Keratinocyte (primary cell): Measurements from ENCODE around the gene CCDC34. TPM values are rescaled to one million over a fixed set of nuclear protein-coding genes. Genes with fewer than 3 reads are reported as not detected.

ENCODE experiments used
- DNase-seq: peaks from one replicate; pipeline ENCODE4 v3.0.0-alpha.2; 2011; ENCODE audit warnings: low read depth, missing footprints, low spot score
- FAIRE-seq: peaks from 2 replicates; lab custom pipeline; 2011; peaks lifted over from hg19 to GRCh38; lab: Jason Lieb, UNC
- H2AFZ ChIP-seq: 2 replicates; pipeline ENCODE4 v1.6.0; 2012; ENCODE audit warnings: low read length, control low read depth, inconsistent platforms; ENCODE audit not compliant: control insufficient read depth
- H3K27ac ChIP-seq: 2 replicates; pipeline ENCODE4 v1.5.1; 2011; ENCODE audit warnings: low read length; ENCODE audit not compliant: control insufficient read depth, insufficient read depth
- H3K27me3 ChIP-seq: 3 replicates; pipeline ENCODE4 v1.6.0; 2011; ENCODE audit warnings: low read length; ENCODE audit not compliant: control insufficient read depth, insufficient read depth; ENCODE audit errors: extremely low read depth
- H3K36me3 ChIP-seq, 2 experiments: 2 replicates in 1 of 2; 3 replicates in 1 of 2; pipeline ENCODE4 v1.5.1; 2011; ENCODE audit warnings: low read length in 2 of 2, mild to moderate bottlenecking in 1 of 2; ENCODE audit not compliant: control insufficient read depth in 2 of 2, insufficient read depth in 2 of 2; ENCODE audit errors: extremely low read depth in 1 of 2
- H3K4me1 ChIP-seq: 3 replicates; pipeline ENCODE4 v1.5.1; 2011; ENCODE audit warnings: low read length; ENCODE audit not compliant: control insufficient read depth, insufficient read depth; ENCODE audit errors: extremely low read depth
- H3K4me2 ChIP-seq: 3 replicates; pipeline ENCODE4 v1.6.0; 2011; ENCODE audit warnings: low read depth, low read length; ENCODE audit not compliant: control insufficient read depth, insufficient read depth; ENCODE audit errors: extremely low read depth
- H3K4me3 ChIP-seq, 3 experiments: fragments of 200-600 bp in 1 of 3; sonication (generic) in 1 of 3; 2 replicates in 2 of 3; 3 replicates in 1 of 3; pipeline ENCODE4 v1.5.1; 2011 to 2016; ENCODE audit warnings: low read length in 3 of 3, mild to moderate bottlenecking in 3 of 3, control low read depth in 2 of 3, inconsistent platforms in 1 of 3, low read depth in 1 of 3, mixed read lengths in 1 of 3, mixed run types in 1 of 3, moderate library complexity in 1 of 3; ENCODE audit not compliant: control insufficient read depth in 2 of 3, insufficient read depth in 2 of 3; ENCODE audit errors: extremely low read depth in 1 of 3
- H3K79me2 ChIP-seq: 2 replicates; pipeline ENCODE4 v1.6.0; 2012; ENCODE audit warnings: low read length; ENCODE audit not compliant: control insufficient read depth, insufficient read depth
- H3K9ac ChIP-seq: 3 replicates; pipeline ENCODE4 v1.6.0; 2011; ENCODE audit warnings: low read length; ENCODE audit not compliant: control insufficient read depth, insufficient read depth; ENCODE audit errors: extremely low read depth
- H3K9me1 ChIP-seq: 3 replicates; pipeline ENCODE4 v1.6.0; 2011; ENCODE audit warnings: low read length; ENCODE audit not compliant: control insufficient read depth, insufficient read depth; ENCODE audit errors: extremely low read depth
- H3K9me3 ChIP-seq: 2 replicates; pipeline ENCODE4 v1.5.1; 2012; ENCODE audit warnings: low read depth, low read length; ENCODE audit not compliant: control insufficient read depth
- H4K20me1 ChIP-seq: 3 replicates; pipeline ENCODE4 v1.6.0; 2011; ENCODE audit warnings: low read length; ENCODE audit not compliant: control insufficient read depth, insufficient read depth; ENCODE audit errors: extremely low read depth
- EZH2 ChIP-seq: IDR thresholded peaks from one replicate; pipeline ENCODE4 v1.6.1; 2012; ENCODE audit warnings: inconsistent platforms, mild to moderate bottlenecking, low read length, moderate library complexity
- dilution Hi-C: fragments of 300-500 bp; cut with MboI; formaldehyde crosslinking; loops from one replicate; pipeline ENCODE4 v1.7.0; 2020; ENCODE audit warnings: low sequenced_read_pairs; ENCODE audit not compliant: extremely low pct_ligation_motif_present
- polyA plus RNA-seq, 5 experiments: library from polyadenylated mRNA; depleted of rRNA in 3 of 5; stranded (reverse) in 3 of 5; stranded (forward) in 1 of 5; unstranded in 1 of 5; fragments of >200 nt; gene quantifications; 1 replicate in 1 of 5; 2 replicates in 3 of 5; 3 replicates in 1 of 5; pipeline versions ENCODE4 v1.2.1 to v1.2.3, GENCODE V29; 2011 to 2012; ENCODE audit warnings: missing spikeins in 2 of 5, low read depth in 1 of 5, low replicate concordance in 1 of 5
- TF ChIP-seq, protein P1 (sequence below), 3 experiments: IDR thresholded peaks in 1 of 3; conservative IDR thresholded peaks in 1 of 3; optimal IDR thresholded peaks in 1 of 3; 2 replicates in 2 of 3; 3 replicates in 1 of 3; pipeline versions ENCODE3 to v1.5.1; 2011; ENCODE audit warnings: low read length in 3 of 3, mild to moderate bottlenecking in 3 of 3, moderate library complexity in 2 of 3, control low read depth in 1 of 3, inconsistent platforms in 1 of 3; ENCODE audit not compliant: insufficient read depth in 2 of 3; ENCODE audit errors: extremely low read depth in 1 of 3

Gene CCDC34
- polyA plus RNA-seq, 1 donor (not counting 4 experiments of a cell fraction or from before 2014, with no cell fraction given): 4.2 TPM

DNA sequence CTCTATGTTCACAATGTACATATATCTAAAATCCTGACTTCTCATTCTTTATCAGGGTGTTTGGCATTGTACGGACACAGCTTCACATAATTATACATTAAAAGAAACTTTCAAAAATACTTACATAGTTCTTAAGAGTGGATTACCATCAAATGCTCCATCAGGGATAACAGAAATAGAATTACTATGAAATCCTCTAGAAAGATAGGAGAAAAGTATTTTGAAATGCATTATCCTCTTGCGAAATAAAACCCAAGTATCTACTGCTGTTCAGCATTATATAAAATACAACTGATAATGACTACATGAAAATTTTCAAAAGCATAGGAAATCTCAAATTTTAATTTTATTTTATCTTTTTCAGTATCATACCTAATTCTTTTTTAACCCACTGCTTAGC lies 17.8 kb upstream of the CCDC34 start:
- H3K79me2 ChIP-seq: no peaks in the 10 kb centered on the region
- no peaks in the 10 kb centered on the region for H3K9me1 ChIP-seq
- no peaks in the 10 kb centered on the region for H3K9me3 ChIP-seq
- no peaks in the 10 kb centered on the region for H4K20me1 ChIP-seq
- peaks cover 2% of the 10 kb centered on the region for H3K4me1 ChIP-seq
- H3K9ac ChIP-seq: no peak overlapping the region
- H3K27me3 ChIP-seq: no peaks in the 10 kb centered on the region
- DNase-seq: no peak
- TF ChIP-seq, protein P1, sequence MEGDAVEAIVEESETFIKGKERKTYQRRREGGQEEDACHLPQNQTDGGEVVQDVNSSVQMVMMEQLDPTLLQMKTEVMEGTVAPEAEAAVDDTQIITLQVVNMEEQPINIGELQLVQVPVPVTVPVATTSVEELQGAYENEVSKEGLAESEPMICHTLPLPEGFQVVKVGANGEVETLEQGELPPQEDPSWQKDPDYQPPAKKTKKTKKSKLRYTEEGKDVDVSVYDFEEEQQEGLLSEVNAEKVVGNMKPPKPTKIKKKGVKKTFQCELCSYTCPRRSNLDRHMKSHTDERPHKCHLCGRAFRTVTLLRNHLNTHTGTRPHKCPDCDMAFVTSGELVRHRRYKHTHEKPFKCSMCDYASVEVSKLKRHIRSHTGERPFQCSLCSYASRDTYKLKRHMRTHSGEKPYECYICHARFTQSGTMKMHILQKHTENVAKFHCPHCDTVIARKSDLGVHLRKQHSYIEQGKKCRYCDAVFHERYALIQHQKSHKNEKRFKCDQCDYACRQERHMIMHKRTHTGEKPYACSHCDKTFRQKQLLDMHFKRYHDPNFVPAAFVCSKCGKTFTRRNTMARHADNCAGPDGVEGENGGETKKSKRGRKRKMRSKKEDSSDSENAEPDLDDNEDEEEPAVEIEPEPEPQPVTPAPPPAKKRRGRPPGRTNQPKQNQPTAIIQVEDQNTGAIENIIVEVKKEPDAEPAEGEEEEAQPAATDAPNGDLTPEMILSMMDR (optimal IDR thresholded peaks at IDR 0.05 in 1 of 3, IDR thresholded peaks at IDR 0.05 in 1 of 3, conservative IDR thresholded peaks at IDR 0.05 in 1 of 3; ENCODE audit: extremely low read depth in 1 of 3, insufficient read depth in 2 of 3, low read length in 3 of 3): no peak
- TF ChIP-seq EZH2: no peak
- FAIRE-seq: no peak
- dilution Hi-C loops: no loop called here
- no peak overlapping the region for H3K4me2 ChIP-seq
- no peak overlapping the region for H3K4me3 ChIP-seq
- peaks cover 9 to 11% of the 10 kb centered on the region in 2 experiments for H3K36me3 ChIP-seq
- no peak overlapping the region for H2AFZ ChIP-seq
- no peak overlapping the region for H3K27ac ChIP-seq

DNA sequence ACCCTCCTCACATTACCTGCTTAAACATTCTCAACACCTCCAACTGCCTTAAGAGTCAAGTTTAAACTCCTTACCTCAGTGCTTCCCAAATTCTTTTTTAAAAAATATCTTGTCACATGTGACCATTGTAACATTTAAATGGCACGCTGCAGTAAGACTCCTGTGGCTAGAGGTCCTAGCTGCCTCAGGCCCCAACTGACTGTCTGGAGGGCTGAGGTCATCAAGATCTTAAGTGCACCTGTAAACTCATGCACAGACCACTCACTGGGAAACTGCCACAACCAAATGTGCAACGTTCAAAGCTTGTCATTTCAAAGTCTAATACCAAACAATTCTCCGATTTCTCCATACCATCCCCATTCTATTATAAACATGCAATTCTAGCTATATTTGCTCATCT lies 16.4 kb upstream of the CCDC34 start:
- no peak overlapping the region for H3K4me3 ChIP-seq
- H4K20me1 ChIP-seq: no peaks in the 10 kb centered on the region
- no peak for TF ChIP-seq EZH2
- TF ChIP-seq, protein P1 (optimal IDR thresholded peaks at IDR 0.05 in 1 of 3, IDR thresholded peaks at IDR 0.05 in 1 of 3, conservative IDR thresholded peaks at IDR 0.05 in 1 of 3; ENCODE audit: extremely low read depth in 1 of 3, insufficient read depth in 2 of 3, low read length in 3 of 3): no peak
- H3K9ac ChIP-seq: no peak overlapping the region
- no peak overlapping the region for H3K27ac ChIP-seq
- no peaks in the 10 kb centered on the region for H3K27me3 ChIP-seq
- dilution Hi-C loops: no loop called here
- H2AFZ ChIP-seq: no peak overlapping the region
- H3K4me2 ChIP-seq: no peak overlapping the region
- H3K4me1 ChIP-seq: no peaks in the 10 kb centered on the region
- no peaks in the 10 kb centered on the region for H3K9me3 ChIP-seq
- H3K79me2 ChIP-seq: no peaks in the 10 kb centered on the region
- DNase-seq (no peak), FAIRE-seq (no peak)
- H3K9me1 ChIP-seq: no peaks in the 10 kb centered on the region
- peaks cover 9 to 11% of the 10 kb centered on the region in 2 experiments for H3K36me3 ChIP-seq
